Measurements from ENCODE around the gene WRNIP1.

Gene WRNIP1

DNA sequence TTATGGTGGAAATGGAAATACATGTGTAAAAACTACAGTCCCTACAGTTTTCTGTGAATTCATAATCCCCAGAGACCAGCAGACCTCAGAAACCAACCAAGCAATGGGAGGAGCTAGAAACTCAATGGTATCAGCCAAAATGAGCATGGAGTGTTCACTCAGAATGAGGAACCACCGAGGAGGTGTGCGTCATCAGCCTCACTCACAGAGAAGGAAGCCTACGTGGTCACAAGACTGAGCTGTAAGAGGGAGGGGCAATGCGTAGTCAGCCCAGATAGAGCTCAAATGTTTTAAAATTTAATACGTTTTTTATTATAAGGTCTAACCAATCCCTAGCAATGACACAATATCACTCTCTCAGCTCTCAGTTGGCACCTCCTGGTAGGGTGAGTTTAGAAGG, 31.9 kb upstream of the WRNIP1 start:
- H3K4me3 ChIP-seq (ENCODE audit: control insufficient read depth, low read depth, low read length) = no peak overlapping the region
- peak; percentile 63 for DNase-seq (ENCODE audit: low read depth)
- TF ChIP-seq, protein P1, sequence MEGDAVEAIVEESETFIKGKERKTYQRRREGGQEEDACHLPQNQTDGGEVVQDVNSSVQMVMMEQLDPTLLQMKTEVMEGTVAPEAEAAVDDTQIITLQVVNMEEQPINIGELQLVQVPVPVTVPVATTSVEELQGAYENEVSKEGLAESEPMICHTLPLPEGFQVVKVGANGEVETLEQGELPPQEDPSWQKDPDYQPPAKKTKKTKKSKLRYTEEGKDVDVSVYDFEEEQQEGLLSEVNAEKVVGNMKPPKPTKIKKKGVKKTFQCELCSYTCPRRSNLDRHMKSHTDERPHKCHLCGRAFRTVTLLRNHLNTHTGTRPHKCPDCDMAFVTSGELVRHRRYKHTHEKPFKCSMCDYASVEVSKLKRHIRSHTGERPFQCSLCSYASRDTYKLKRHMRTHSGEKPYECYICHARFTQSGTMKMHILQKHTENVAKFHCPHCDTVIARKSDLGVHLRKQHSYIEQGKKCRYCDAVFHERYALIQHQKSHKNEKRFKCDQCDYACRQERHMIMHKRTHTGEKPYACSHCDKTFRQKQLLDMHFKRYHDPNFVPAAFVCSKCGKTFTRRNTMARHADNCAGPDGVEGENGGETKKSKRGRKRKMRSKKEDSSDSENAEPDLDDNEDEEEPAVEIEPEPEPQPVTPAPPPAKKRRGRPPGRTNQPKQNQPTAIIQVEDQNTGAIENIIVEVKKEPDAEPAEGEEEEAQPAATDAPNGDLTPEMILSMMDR (conservative IDR thresholded peaks at IDR 0.05; ENCODE audit: control insufficient read depth, insufficient read depth, low read depth, low read length) = no peak

DNA sequence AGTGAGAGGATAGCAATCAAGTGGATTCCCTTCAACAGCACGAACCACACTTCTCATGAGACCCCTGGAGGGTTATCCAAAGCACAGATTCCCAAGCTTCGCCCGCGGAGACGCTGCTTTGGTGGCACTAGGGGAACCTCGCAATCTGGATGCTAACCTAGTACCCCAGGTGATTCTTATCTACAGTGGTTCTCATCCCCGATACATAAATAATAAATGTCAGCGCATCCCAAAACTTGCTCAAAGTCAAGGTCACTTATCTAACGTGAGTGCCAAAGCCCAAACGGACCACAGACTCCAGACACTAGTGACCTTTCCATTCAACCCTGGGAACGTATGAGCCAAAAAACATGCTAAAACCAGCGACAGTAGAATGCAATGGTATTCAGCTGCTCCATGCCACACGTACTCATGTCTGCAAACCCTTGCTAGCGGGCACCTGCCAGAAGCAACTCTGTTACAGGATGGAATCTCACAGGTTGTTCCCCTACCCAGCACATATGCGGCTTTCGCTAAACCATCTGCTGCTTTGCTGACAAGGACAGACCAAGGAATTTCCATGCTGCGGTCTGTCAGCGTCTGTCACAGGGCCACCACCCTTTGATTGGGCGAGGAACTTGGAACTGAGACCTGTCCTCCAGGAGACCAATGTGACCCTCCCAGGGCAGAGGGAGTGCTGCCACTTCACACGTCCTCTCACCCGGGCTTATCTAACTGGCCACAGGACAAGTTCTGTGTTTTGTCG, 31.3 kb upstream of the WRNIP1 start:
- no peak overlapping the region for H3K4me3 ChIP-seq (ENCODE audit: control insufficient read depth, low read depth, low read length)
- TF ChIP-seq, protein P1 (conservative IDR thresholded peaks at IDR 0.05; ENCODE audit: control insufficient read depth, insufficient read depth, low read depth, low read length) = no peak
- DNase-seq (ENCODE audit: low read depth) = no peak

DNA sequence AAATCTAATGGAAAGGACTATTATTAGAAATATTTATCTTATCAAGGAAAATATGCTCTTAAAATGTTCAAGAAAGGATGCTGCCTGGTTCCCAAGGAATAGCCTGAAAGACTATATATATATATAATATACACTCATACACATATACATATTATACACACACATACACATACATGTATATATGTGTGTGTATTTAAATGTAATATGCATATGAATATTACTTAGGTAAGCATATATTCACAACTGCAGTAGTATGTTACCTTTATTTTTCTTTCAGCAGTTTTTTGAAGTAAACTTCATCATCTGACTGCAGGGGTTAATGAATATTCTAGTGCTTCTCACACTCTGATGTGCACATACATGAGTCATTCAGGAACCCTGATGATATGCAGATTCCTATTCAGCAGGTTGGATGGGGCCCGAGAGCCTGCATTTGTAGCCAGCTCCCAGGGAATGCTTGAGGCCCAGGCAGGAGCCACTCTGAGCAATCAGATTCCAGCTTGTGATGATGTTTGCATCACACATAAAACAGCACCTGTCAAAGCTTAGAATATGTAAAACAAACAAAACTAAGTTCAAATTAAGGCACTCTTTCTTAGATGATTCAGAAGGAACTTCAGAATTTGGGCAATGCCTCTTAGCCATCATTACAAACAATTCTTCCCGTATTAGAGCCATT, 30.6 kb upstream of the WRNIP1 start:
- no peak for DNase-seq (ENCODE audit: low read depth)
- H3K4me3 ChIP-seq (ENCODE audit: control insufficient read depth, low read depth, low read length) = no peak overlapping the region
- TF ChIP-seq, protein P1 (conservative IDR thresholded peaks at IDR 0.05; ENCODE audit: control insufficient read depth, insufficient read depth, low read depth, low read length) = no peak

DNA sequence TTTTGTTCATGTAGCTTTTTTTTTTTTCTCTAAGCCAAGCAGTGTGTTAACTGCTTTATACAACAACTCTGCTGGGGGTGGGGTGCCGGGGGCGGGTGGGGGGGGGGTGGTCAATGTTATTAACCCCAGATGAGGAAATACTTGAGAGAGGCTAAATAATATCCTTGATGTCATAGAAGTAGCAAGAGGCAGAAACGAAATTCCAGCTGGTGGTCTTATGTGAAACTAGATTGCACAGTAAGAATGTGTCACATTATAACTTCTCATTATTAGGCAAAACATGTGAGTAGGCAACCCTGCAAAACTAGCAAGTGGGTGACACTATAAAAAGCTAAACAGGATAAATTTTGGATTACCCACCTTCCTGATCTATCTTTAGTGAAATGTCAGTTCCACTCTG, 27.3 kb upstream of the WRNIP1 start:
- TF ChIP-seq, protein P1 (conservative IDR thresholded peaks at IDR 0.05; ENCODE audit: control insufficient read depth, insufficient read depth, low read depth, low read length) = no peak
- H3K4me3 ChIP-seq (ENCODE audit: control insufficient read depth, low read depth, low read length) = no peak overlapping the region
- DNase-seq (ENCODE audit: low read depth) = no peak

DNA sequence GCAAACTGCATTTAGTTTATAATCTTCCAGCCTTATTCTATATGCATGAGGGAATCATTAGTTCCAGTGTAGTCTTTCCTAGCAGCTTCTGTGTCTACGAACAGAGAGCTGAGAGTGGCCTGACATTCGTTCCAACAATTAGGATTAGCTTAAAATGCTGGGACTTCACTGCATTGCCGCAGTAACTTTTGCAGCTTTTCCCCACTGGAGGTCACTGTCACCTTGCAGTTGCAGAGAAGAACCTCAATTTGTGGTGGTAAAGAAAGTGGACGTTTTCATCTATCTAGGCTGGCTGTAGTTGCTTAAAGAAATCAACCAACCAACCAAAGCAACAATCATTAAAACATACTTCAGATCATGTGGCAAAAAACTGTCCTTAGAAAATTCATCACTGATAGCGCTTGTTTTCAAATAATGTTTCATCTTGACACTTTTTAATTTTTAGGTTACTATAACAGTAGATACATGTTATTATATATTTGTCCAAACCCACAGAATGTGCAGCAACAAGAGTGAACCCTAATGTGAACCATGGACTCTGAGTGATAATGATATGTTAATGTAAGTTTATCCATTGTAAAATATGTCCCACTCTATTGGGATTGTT, 26.7 kb upstream of the WRNIP1 start:
- peak; percentile 56 for DNase-seq (ENCODE audit: low read depth)
- TF ChIP-seq, protein P1 (conservative IDR thresholded peaks at IDR 0.05; ENCODE audit: control insufficient read depth, insufficient read depth, low read depth, low read length) = peak; percentile 78
- H3K4me3 ChIP-seq (ENCODE audit: control insufficient read depth, low read depth, low read length) = no peak overlapping the region

DNA sequence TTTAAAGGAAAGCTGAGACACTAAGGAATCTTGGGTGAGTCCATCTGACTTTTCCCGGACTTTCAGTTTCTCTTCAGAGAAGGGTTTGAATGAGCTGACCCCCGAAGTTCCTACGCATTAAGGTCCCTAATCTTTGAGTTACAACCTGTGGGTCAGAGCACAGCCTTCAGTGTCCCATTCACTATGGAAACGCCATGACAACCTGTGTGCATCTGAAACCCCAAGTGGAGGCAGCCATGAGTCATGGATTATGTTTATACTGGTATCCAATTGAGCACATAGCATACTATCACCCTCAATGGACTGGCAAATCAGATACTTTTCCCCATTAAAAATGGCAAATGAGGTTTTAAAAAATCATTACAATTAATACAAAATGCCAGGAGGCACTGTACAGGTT, 25.9 kb upstream of the WRNIP1 start:
- DNase-seq (ENCODE audit: low read depth) = peak; percentile 69
- H3K4me3 ChIP-seq (ENCODE audit: control insufficient read depth, low read depth, low read length) = no peak overlapping the region
- TF ChIP-seq, protein P1 (conservative IDR thresholded peaks at IDR 0.05; ENCODE audit: control insufficient read depth, insufficient read depth, low read depth, low read length) = no peak
